ENCODE results near the gene CFAP77. TPM values are rescaled to one million over a fixed set of nuclear protein-coding genes. Genes with fewer than 3 reads are reported as not detected.
"Not testable (repeated sequence)": the region's sequence is repeated elsewhere in the genome, so short reads cannot be mapped to it uniquely, and the experiment has no call there.

CFAP77 gene
- not detected for total RNA-seq (ENCODE audit: insufficient read depth, low replicate concordance)

GRCh38 chr9:132409828-132410528 is at the start of gene CFAP77:
Gene CFAP77 (plus strand): TSS chr9:132410211. CDS start chr9:132410272, 61 bp downstream.
- DNase-seq (ENCODE audit: low spot score), result peak; percentile 54

GRCh38 chr9:132364068-132364467 is 45.9 kb upstream of the CFAP77 start:
- no peak for DNase-seq (ENCODE audit: low spot score)

GRCh38 chr9:132365986-132366385 is 44.0 kb upstream of the CFAP77 start:
- no peak for DNase-seq (ENCODE audit: low spot score)

- no peak for DNase-seq (ENCODE audit: low spot score)
Measured at GRCh38 chr9:132366481-132366880, 43.5 kb upstream of the CFAP77 start.

- DNase-seq (ENCODE audit: low spot score), result peak; percentile 14
Measured at GRCh38 chr9:132367613-132368313, 42.2 kb upstream of the CFAP77 start.

- no peak for DNase-seq (ENCODE audit: low spot score)
Measured at GRCh38 chr9:132369421-132369820, 40.6 kb upstream of the CFAP77 start.

- no peak for DNase-seq (ENCODE audit: low spot score)
Measured at GRCh38 chr9:132370592-132370991, 39.4 kb upstream of the CFAP77 start.

- DNase-seq (ENCODE audit: low spot score), result peak; percentile 64
Measured at GRCh38 chr9:132372177-132373095, 37.6 kb upstream of the CFAP77 start.

GRCh38 chr9:132377769-132378168 is 32.2 kb upstream of the CFAP77 start:
- DNase-seq (ENCODE audit: low spot score), result not testable (repeated sequence)

GRCh38 chr9:132378416-132378815 is 31.6 kb upstream of the CFAP77 start:
- DNase-seq (ENCODE audit: low spot score), result not testable (repeated sequence)

GRCh38 chr9:132381966-132382541 is 28.0 kb upstream of the CFAP77 start:
- peak; percentile 10 for DNase-seq (ENCODE audit: low spot score)

GRCh38 chr9:132383462-132383883 is 26.5 kb upstream of the CFAP77 start:
- no peak for DNase-seq (ENCODE audit: low spot score)

GRCh38 chr9:132384376-132384775 is 25.6 kb upstream of the CFAP77 start:
- DNase-seq (ENCODE audit: low spot score), result no peak

- DNase-seq (ENCODE audit: low spot score), result no peak
Measured at GRCh38 chr9:132387133-132387532, 22.9 kb upstream of the CFAP77 start.

- DNase-seq (ENCODE audit: low spot score), result no peak
Measured at GRCh38 chr9:132390966-132391365, 19.0 kb upstream of the CFAP77 start.

GRCh38 chr9:132391449-132391848 is 18.6 kb upstream of the CFAP77 start:
- DNase-seq (ENCODE audit: low spot score), result no peak

- DNase-seq (ENCODE audit: low spot score), result no peak
Measured at GRCh38 chr9:132395560-132395959, 14.5 kb upstream of the CFAP77 start.

- no peak for DNase-seq (ENCODE audit: low spot score)
Measured at GRCh38 chr9:132401824-132402223, 8.2 kb upstream of the CFAP77 start.

- DNase-seq (ENCODE audit: low spot score), result no peak
Measured at GRCh38 chr9:132404228-132404881, 5.7 kb upstream of the CFAP77 start.

GRCh38 chr9:132406554-132407122 is 3.4 kb upstream of the CFAP77 start, which contains the start of gene TTF1:
Gene TTF1 (minus strand): TSS chr9:132406840. CDS start chr9:132402821, 4,019 bp downstream.
- peak; percentile 93 for DNase-seq (ENCODE audit: low spot score)

GRCh38 chr9:132407196-132407595 is 2.8 kb upstream of the CFAP77 start:
- no peak for DNase-seq (ENCODE audit: low spot score)
